Mucosa of descending colon (tissue), 3 donors: ENCODE measurements around the gene CDH10. TPM values are rescaled to one million over a fixed set of nuclear protein-coding genes. Genes with fewer than 3 reads are reported as not detected.

Experiments
- ATAC-seq: fragments of 200-7000 bp; cut with Tn5 transposase; one replicate; pipeline ENCODE4 v1.9.1; 2020; ENCODE audit warnings: mild to moderate bottlenecking, moderate library complexity
- DNase-seq, 3 donors: peaks; one replicate each; pipeline ENCODE4 v3.0.0-alpha.2; 2020
- H3K36me3 ChIP-seq: fragments of 200-600 bp; one replicate; pipeline ENCODE4 v1.8.0; 2021; ENCODE audit warnings: low read depth, mild to moderate bottlenecking
- H3K4me1 ChIP-seq: fragments of 200-600 bp; one replicate; pipeline ENCODE4 v1.8.0; 2021; ENCODE audit warnings: low read depth, mild to moderate bottlenecking
- H3K4me3 ChIP-seq: fragments of 200-600 bp; one replicate; pipeline ENCODE4 v1.8.0; 2021; ENCODE audit warnings: mild to moderate bottlenecking
- H3K9me3 ChIP-seq: fragments of 200-600 bp; one replicate; pipeline ENCODE4 v1.8.0; 2021; ENCODE audit warnings: mild to moderate bottlenecking
- CTCF ChIP-seq: fragments of 200-600 bp; IDR thresholded peaks from one replicate; pipeline ENCODE4 v1.8.0; 2022; ENCODE audit warnings: antibody characterized with exemption, mild to moderate bottlenecking
- intact Hi-C, 2 donors: fragments of 100-400 bp; cut with DNase I in 1 of 2; cut with micrococcal nuclease in 1 of 2; formaldehyde crosslinking; loops; one replicate each; pipeline versions ENCODE4 v1.11.0 to v1.11.1; 2022; cut with DNase I, micrococcal nuclease
- total RNA-seq, 3 donors: library from RNA; stranded (reverse); fragmentation: NEBNext Ultra II Directional in 2 of 3; extraction: Animal tissue kit (Norgen Biotek cat#: 25700) in 2 of 3; gene quantifications; one replicate each; pipeline versions ENCODE4 v1.2.1 to v1.2.4, GENCODE V29; 2021 to 2023
- donor health status: DM: no; HTN: no; CAD: no; lungs with moderate emphysema.
- donor health status: DM: no; HTN: no; CAD: no.
- donor health status: DM: no; HTN: yes; CAD: no.

The CDH10 gene
- total RNA-seq, 3 donors from 2014 or later = 0.57 TPM; not detected in 2

DNA sequence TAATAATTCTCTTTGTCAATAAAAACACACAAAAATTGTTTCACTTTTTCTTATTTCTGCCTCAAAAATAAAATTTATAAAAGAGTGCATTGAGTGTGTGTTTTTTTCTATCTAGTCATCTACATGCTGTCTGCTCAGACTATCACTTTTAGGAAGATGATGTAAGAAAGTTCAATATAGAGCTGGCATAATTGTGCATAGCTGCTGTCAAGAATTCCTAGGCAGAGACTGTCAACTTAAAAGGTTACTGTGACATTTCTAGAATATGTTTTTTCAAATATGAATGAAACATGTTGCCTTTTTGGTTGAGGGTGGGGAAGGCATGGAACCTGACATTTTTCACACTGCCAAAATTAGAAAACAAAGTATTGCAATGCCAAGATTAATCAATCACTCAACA, 172.3 kb downstream of the CDH10 start:
- ATAC-seq = no peak
- no peak for TF ChIP-seq CTCF
- peaks cover 2% of the 10 kb centered on the region for H3K9me3 ChIP-seq
- no peaks in the 10 kb centered on the region for H3K36me3 ChIP-seq
- H3K4me1 ChIP-seq = no peaks in the 10 kb centered on the region
- intact Hi-C loops = no loop called here
- H3K4me3 ChIP-seq = no peak overlapping the region
- no peak for DNase-seq

DNA sequence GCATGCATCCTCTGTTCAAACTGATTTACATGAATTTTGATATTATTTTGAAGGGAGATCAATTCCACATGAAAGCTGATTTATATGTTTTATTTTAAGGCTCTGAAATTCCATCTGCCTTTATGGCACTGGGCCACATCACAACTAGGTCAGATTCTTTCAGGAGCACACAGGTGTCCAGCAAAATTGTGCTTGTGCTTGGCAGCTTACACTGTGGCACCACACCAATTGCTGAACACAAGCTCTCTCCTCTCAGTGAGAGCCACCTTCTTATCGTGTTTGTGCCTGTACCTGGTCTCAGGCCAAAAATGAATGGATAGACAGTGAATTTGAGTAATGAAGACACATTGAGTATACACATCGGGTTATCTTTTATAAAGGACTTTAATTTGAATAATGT, 200.4 kb downstream of the CDH10 start:
- no peak for DNase-seq
- H3K36me3 ChIP-seq = no peaks in the 10 kb centered on the region
- no peaks in the 10 kb centered on the region for H3K4me1 ChIP-seq
- no peak for TF ChIP-seq CTCF
- H3K9me3 ChIP-seq = no peaks in the 10 kb centered on the region
- H3K4me3 ChIP-seq = no peak overlapping the region
- intact Hi-C loops = no loop called here
- ATAC-seq = no peak

DNA sequence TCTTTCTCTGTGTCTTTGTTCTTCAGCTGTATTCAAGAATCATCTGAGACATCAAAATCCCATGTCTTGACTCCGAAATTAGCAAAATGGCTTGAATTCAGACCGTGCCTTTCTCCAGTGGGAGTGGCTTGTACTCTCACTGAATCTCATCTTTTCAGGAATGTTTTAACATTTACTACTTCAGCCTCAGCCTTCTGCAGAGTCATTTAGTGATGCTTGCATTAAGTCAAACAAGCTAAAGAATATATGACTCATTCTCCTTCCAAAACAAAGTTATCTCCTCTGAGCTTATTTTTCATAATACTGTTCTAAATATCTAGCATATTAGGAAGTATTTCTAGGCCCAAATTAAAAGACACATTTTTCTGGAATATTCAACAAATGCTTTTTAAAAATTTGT, 205.3 kb downstream of the CDH10 start:
- intact Hi-C loops = no loop called here
- no peaks in the 10 kb centered on the region for H3K36me3 ChIP-seq
- H3K4me1 ChIP-seq = no peaks in the 10 kb centered on the region
- ATAC-seq = no peak
- TF ChIP-seq CTCF = no peak
- DNase-seq = no peak
- H3K9me3 ChIP-seq = no peaks in the 10 kb centered on the region
- H3K4me3 ChIP-seq = no peak overlapping the region
